ENCODE results near the gene FOXD4L3. TPM values are rescaled to one million over a fixed set of nuclear protein-coding genes. Genes with fewer than 3 reads are reported as not detected.
"Not testable (repeated sequence)": the region's sequence is repeated elsewhere in the genome, so short reads cannot be mapped to it uniquely, and the experiment has no call there.

The FOXD4L3 gene
- total RNA-seq = 0.22 TPM in 2 replicates
- 0.02 TPM for total RNA-seq (2013)
- not detected in 2 replicates for polyA plus RNA-seq
- not detected in 2 replicates for polyA minus RNA-seq

GRCh38 chr9:68302567-68302966 lies at the start of gene FOXD4L3:
Gene FOXD4L3 (plus strand): TSS chr9:68302867. CDS start chr9:68302952, 85 bp downstream.
- H3K27me3 ChIP-seq (replicated peaks in 1 of 4; ENCODE audit: control extremely low read depth in 1 of 4, control insufficient read depth in 3 of 4, insufficient read depth in 4 of 4, low read length in 3 of 4); CTCF ChIA-PET; H3K4me2 ChIP-seq (replicated peaks; ENCODE audit: low read depth, low read length, poor library complexity, severe bottlenecking); DNase-seq; H3K36me3 ChIP-seq (replicated peaks in 1 of 2; ENCODE audit: control extremely low read depth in 1 of 2, control insufficient read depth in 1 of 2, extremely low read depth in 1 of 2, insufficient read depth in 2 of 2, low read length in 1 of 2); intact Hi-C loops (cut with micrococcal nuclease); H3K9me3 Mint-ChIP-seq (ENCODE audit: insufficient read depth); H4K20me1 ChIP-seq (ENCODE audit: control insufficient read depth, insufficient read depth, low read length, poor library complexity, severe bottlenecking); H3K27ac ChIP-seq (ENCODE audit: low read length in 2 of 2); H3K79me2 ChIP-seq (ENCODE audit: control insufficient read depth, insufficient read depth, low read length); ATAC-seq (ENCODE audit: low read depth); H3K27me3 Mint-ChIP-seq; H3K4me1 ChIP-seq (ENCODE audit: control insufficient read depth in 2 of 2, insufficient read depth in 2 of 2, low read length in 2 of 2); H3K9ac ChIP-seq (ENCODE audit: low read length); H3K4me3 ChIP-seq (ENCODE audit: control extremely low read depth in 1 of 5, extremely low read depth in 1 of 5, insufficient read depth in 1 of 5, low read depth in 2 of 5, low read length in 4 of 5); H3K4me3 Mint-ChIP-seq; H3K4me1 Mint-ChIP-seq; H3K9me3 ChIP-seq (ENCODE audit: control extremely low read depth in 1 of 3, control insufficient read depth in 2 of 3, insufficient read depth in 1 of 3, low read length in 2 of 3); H3K27ac Mint-ChIP-seq; POLR2A ChIA-PET; H2AFZ ChIP-seq (ENCODE audit: insufficient read depth, low read depth, low read length, poor library complexity, severe bottlenecking): not testable (repeated sequence)
- no CpG with 5 or more reads among the region's 15 CpGs for WGBS (ENCODE audit: insufficient coverage)

GRCh38 chr9:68281041-68281440 lies 21.6 kb upstream of the FOXD4L3 start:
- H3K4me1 ChIP-seq (ENCODE audit: control insufficient read depth in 2 of 2, insufficient read depth in 2 of 2, low read length in 2 of 2); H3K4me3 Mint-ChIP-seq; H4K20me1 ChIP-seq (ENCODE audit: control insufficient read depth, insufficient read depth, low read length, poor library complexity, severe bottlenecking); H3K79me2 ChIP-seq (ENCODE audit: control insufficient read depth, insufficient read depth, low read length); H3K9me3 ChIP-seq (ENCODE audit: control extremely low read depth in 1 of 3, control insufficient read depth in 2 of 3, insufficient read depth in 1 of 3, low read length in 2 of 3); POLR2A ChIA-PET; H3K9me3 Mint-ChIP-seq (ENCODE audit: insufficient read depth); H3K9ac ChIP-seq (ENCODE audit: low read length); H3K27me3 ChIP-seq (replicated peaks in 1 of 4; ENCODE audit: control extremely low read depth in 1 of 4, control insufficient read depth in 3 of 4, insufficient read depth in 4 of 4, low read length in 3 of 4); H2AFZ ChIP-seq (ENCODE audit: insufficient read depth, low read depth, low read length, poor library complexity, severe bottlenecking); H3K4me1 Mint-ChIP-seq; H3K27me3 Mint-ChIP-seq; DNase-seq; ATAC-seq (ENCODE audit: low read depth); H3K27ac ChIP-seq (ENCODE audit: low read length in 2 of 2); intact Hi-C loops (cut with micrococcal nuclease); CTCF ChIA-PET; H3K4me2 ChIP-seq (replicated peaks; ENCODE audit: low read depth, low read length, poor library complexity, severe bottlenecking); H3K27ac Mint-ChIP-seq; H3K4me3 ChIP-seq (ENCODE audit: control extremely low read depth in 1 of 5, extremely low read depth in 1 of 5, insufficient read depth in 1 of 5, low read depth in 2 of 5, low read length in 4 of 5); H3K36me3 ChIP-seq (replicated peaks in 1 of 2; ENCODE audit: control extremely low read depth in 1 of 2, control insufficient read depth in 1 of 2, extremely low read depth in 1 of 2, insufficient read depth in 2 of 2, low read length in 1 of 2): not testable (repeated sequence)
- no CpG with 5 or more reads among the region's 16 CpGs for WGBS (ENCODE audit: insufficient coverage)

- H3K9me3 ChIP-seq (ENCODE audit: control extremely low read depth in 1 of 3, control insufficient read depth in 2 of 3, insufficient read depth in 1 of 3, low read length in 2 of 3); H3K27me3 Mint-ChIP-seq; H3K27ac Mint-ChIP-seq; H3K4me3 Mint-ChIP-seq; ATAC-seq (ENCODE audit: low read depth); H3K4me2 ChIP-seq (replicated peaks; ENCODE audit: low read depth, low read length, poor library complexity, severe bottlenecking); H3K4me3 ChIP-seq (ENCODE audit: control extremely low read depth in 1 of 5, extremely low read depth in 1 of 5, insufficient read depth in 1 of 5, low read depth in 2 of 5, low read length in 4 of 5); H3K9me3 Mint-ChIP-seq (ENCODE audit: insufficient read depth); H3K27ac ChIP-seq (ENCODE audit: low read length in 2 of 2); H3K4me1 Mint-ChIP-seq; H3K36me3 ChIP-seq (replicated peaks in 1 of 2; ENCODE audit: control extremely low read depth in 1 of 2, control insufficient read depth in 1 of 2, extremely low read depth in 1 of 2, insufficient read depth in 2 of 2, low read length in 1 of 2); H3K27me3 ChIP-seq (replicated peaks in 1 of 4; ENCODE audit: control extremely low read depth in 1 of 4, control insufficient read depth in 3 of 4, insufficient read depth in 4 of 4, low read length in 3 of 4); H3K79me2 ChIP-seq (ENCODE audit: control insufficient read depth, insufficient read depth, low read length); H4K20me1 ChIP-seq (ENCODE audit: control insufficient read depth, insufficient read depth, low read length, poor library complexity, severe bottlenecking); POLR2A ChIA-PET; H3K4me1 ChIP-seq (ENCODE audit: control insufficient read depth in 2 of 2, insufficient read depth in 2 of 2, low read length in 2 of 2); CTCF ChIA-PET; H3K9ac ChIP-seq (ENCODE audit: low read length); H2AFZ ChIP-seq (ENCODE audit: insufficient read depth, low read depth, low read length, poor library complexity, severe bottlenecking); intact Hi-C loops (cut with micrococcal nuclease); DNase-seq: not testable (repeated sequence)
- no CpG with 5 or more reads among the region's 30 CpGs for WGBS (ENCODE audit: insufficient coverage)
Measured at GRCh38 chr9:68303771-68304170, 1.1 kb downstream of the FOXD4L3 start.

- H3K79me2 ChIP-seq (ENCODE audit: control insufficient read depth, insufficient read depth, low read length); H3K9me3 Mint-ChIP-seq (ENCODE audit: insufficient read depth); H3K9me3 ChIP-seq (ENCODE audit: control extremely low read depth in 1 of 3, control insufficient read depth in 2 of 3, insufficient read depth in 1 of 3, low read length in 2 of 3); H4K20me1 ChIP-seq (ENCODE audit: control insufficient read depth, insufficient read depth, low read length, poor library complexity, severe bottlenecking); H3K4me2 ChIP-seq (replicated peaks; ENCODE audit: low read depth, low read length, poor library complexity, severe bottlenecking); CTCF ChIA-PET; H2AFZ ChIP-seq (ENCODE audit: insufficient read depth, low read depth, low read length, poor library complexity, severe bottlenecking); H3K27ac Mint-ChIP-seq; H3K4me3 Mint-ChIP-seq; H3K27me3 ChIP-seq (replicated peaks in 1 of 4; ENCODE audit: control extremely low read depth in 1 of 4, control insufficient read depth in 3 of 4, insufficient read depth in 4 of 4, low read length in 3 of 4); H3K4me3 ChIP-seq (ENCODE audit: control extremely low read depth in 1 of 5, extremely low read depth in 1 of 5, insufficient read depth in 1 of 5, low read depth in 2 of 5, low read length in 4 of 5); H3K27ac ChIP-seq (ENCODE audit: low read length in 2 of 2); H3K36me3 ChIP-seq (replicated peaks in 1 of 2; ENCODE audit: control extremely low read depth in 1 of 2, control insufficient read depth in 1 of 2, extremely low read depth in 1 of 2, insufficient read depth in 2 of 2, low read length in 1 of 2); H3K4me1 ChIP-seq (ENCODE audit: control insufficient read depth in 2 of 2, insufficient read depth in 2 of 2, low read length in 2 of 2); POLR2A ChIA-PET; intact Hi-C loops (cut with micrococcal nuclease); DNase-seq; ATAC-seq (ENCODE audit: low read depth); H3K9ac ChIP-seq (ENCODE audit: low read length); H3K4me1 Mint-ChIP-seq; H3K27me3 Mint-ChIP-seq: not testable (repeated sequence)
- no CpG with 5 or more reads among the region's 21 CpGs for WGBS (ENCODE audit: insufficient coverage)
Measured at GRCh38 chr9:68304212-68304611, 1.5 kb downstream of the FOXD4L3 start.
